Right cardiac atrium (tissue), 5 donors: Measurements from ENCODE around the gene FRMD3. TPM values are rescaled to one million over a fixed set of nuclear protein-coding genes. Genes with fewer than 3 reads are reported as not detected.

Experiments used
- ATAC-seq, 2 donors: fragments of 200-7000 bp; cut with Tn5 transposase; one replicate each; pipeline versions ENCODE4 v1.8.0 to v1.9.1; 2020; ENCODE audit warnings: moderate library complexity in 2 of 2, mild to moderate bottlenecking in 1 of 2
- DNase-seq, 3 donors: peaks; one replicate each; pipeline ENCODE4 v3.0.0-alpha.2; 2020
- H3K27ac ChIP-seq: one replicate; pipeline ENCODE4 v1.5.1; 2013; ENCODE audit warnings: mild to moderate bottlenecking, low read length, control low read depth, moderate library complexity
- H3K27me3 ChIP-seq: one replicate; pipeline ENCODE4 v1.6.1; 2013; ENCODE audit not compliant: control insufficient read depth, insufficient read depth
- H3K4me1 ChIP-seq: one replicate; pipeline ENCODE4 v1.6.1; 2013; ENCODE audit warnings: low read length; ENCODE audit not compliant: control insufficient read depth, insufficient read depth
- H3K4me3 ChIP-seq: one replicate; pipeline ENCODE4 v1.5.1; 2013; ENCODE audit warnings: low read length, control low read depth
- H3K9me3 ChIP-seq: one replicate; pipeline ENCODE4 v1.6.1; 2013; ENCODE audit warnings: low read length; ENCODE audit not compliant: control insufficient read depth
- whole genome bisulfite sequencing: extraction: QIAGEN DNeasy Blood & Tissue Kit; methylation state at CpG from one replicate; pipeline ENCODE4 v1.1.7; 2013; 5-methylcytosine and 5-hydroxymethylcytosine counted together
- intact Hi-C, 4 donors: fragments of 100-400 bp; cut with DNase I; formaldehyde crosslinking; loops; one replicate each; pipeline versions ENCODE4 v1.11.0 to v1.14.0; 2022 to 2023
- polyA plus RNA-seq: library from polyadenylated mRNA; stranded (reverse); fragments of 200-250 nt; gene quantifications from one replicate; pipeline ENCODE4 v1.2.3, GENCODE V29; 2013
- total RNA-seq, 4 donors: library from RNA; stranded (reverse); fragmentation: NEBNext Ultra II Directional; extraction: Animal tissue kit (Norgen Biotek cat#: 25700); gene quantifications; one replicate each; pipeline ENCODE4 v1.2.1, GENCODE V29; 2021
- donor health status: healthy with polysubstance abuse.
- donor health status: DM: no; HTN: yes; CAD: no.
- donor health status: DM: no; HTN: no; CAD: no.
- donor health status: DM: no; HTN: yes; CAD: no; lungs with severe emphysema.
- donor health status: DM: yes; HTN: yes; CAD: no.

Gene FRMD3
- total and polyA plus RNA-seq, 5 donors = 34.3 to 75.1 (median 65.7) TPM

- Histone ChIP-seq H3K9me3 (no peaks in the 10 kb centered on the region), H3K4me1 (no peaks in the 10 kb centered on the region), H3K27me3 (no peaks in the 10 kb centered on the region), H3K4me3 (no peak overlapping the region), H3K27ac (no peak overlapping the region)
- no peak for ATAC-seq
- no peak for DNase-seq
- WGBS = 88% methylated on average over 2 of the region's 2 CpGs
- intact Hi-C loops = no loop called here
These were observed 82.0 kb downstream of the FRMD3 start for GRCh38 chr9:83456226-83456625.

- no peak overlapping the region for H3K27ac ChIP-seq
- H3K9me3 ChIP-seq = no peaks in the 10 kb centered on the region
- ATAC-seq (no peak), DNase-seq (no peak)
- H3K4me3 ChIP-seq = no peak overlapping the region
- intact Hi-C loops = no loop called here
- no peaks in the 10 kb centered on the region for H3K4me1 ChIP-seq
- H3K27me3 ChIP-seq = no peaks in the 10 kb centered on the region
These were observed 84.1 kb downstream of the FRMD3 start for GRCh38 chr9:83454076-83454475.

- no peak for DNase-seq
- H3K4me1 ChIP-seq = no peaks in the 10 kb centered on the region
- 72% methylated on average over 4 of the region's 4 CpGs for WGBS
- no peak overlapping the region for H3K4me3 ChIP-seq
- intact Hi-C loops = no loop called here
- ATAC-seq = no peak
- no peaks in the 10 kb centered on the region for H3K9me3 ChIP-seq
- H3K27ac ChIP-seq = no peak overlapping the region
- no peaks in the 10 kb centered on the region for H3K27me3 ChIP-seq
These were observed 86.9 kb downstream of the FRMD3 start for GRCh38 chr9:83451308-83451707.

- 79% methylated on average over 6 of the region's 6 CpGs for WGBS
- H3K27ac ChIP-seq = no peak overlapping the region
These were observed 88.2 kb downstream of the FRMD3 start for GRCh38 chr9:83449983-83450382.

GRCh38 chr9:83449166-83449565 is 89.0 kb downstream of the FRMD3 start:
- Histone ChIP-seq H3K4me1 (no peaks in the 10 kb centered on the region), H3K4me3 (no peak overlapping the region), H3K27me3 (no peaks in the 10 kb centered on the region), H3K9me3 (no peaks in the 10 kb centered on the region), H3K27ac (no peak overlapping the region)
- intact Hi-C loops = no loop called here
- DNase-seq (peak in 2 of 3 donors; percentile 58 to 59), ATAC-seq (peak; percentile 48 to 54)
- 65% methylated on average over 5 of the region's 5 CpGs for WGBS

More at GRCh38 chr9:83449983-83450382, 88.2 kb downstream of the FRMD3 start:
- ATAC-seq (no peak), DNase-seq (no peak)
- intact Hi-C loops = no loop called here
- H3K4me1 ChIP-seq = no peaks in the 10 kb centered on the region
- no peak overlapping the region for H3K4me3 ChIP-seq
- no peaks in the 10 kb centered on the region for H3K27me3 ChIP-seq
- no peaks in the 10 kb centered on the region for H3K9me3 ChIP-seq

- 80% methylated on average over 5 of the region's 5 CpGs for WGBS
- H3K9me3 ChIP-seq = no peaks in the 10 kb centered on the region
- H3K27me3 ChIP-seq = no peaks in the 10 kb centered on the region
- ATAC-seq = no peak
- no peak for DNase-seq
- no peaks in the 10 kb centered on the region for H3K4me1 ChIP-seq
- H3K4me3 ChIP-seq = no peak overlapping the region
- intact Hi-C loops = no loop called here
- peak overlapping the region; percentile 21 for H3K27ac ChIP-seq
These were observed 89.6 kb downstream of the FRMD3 start for GRCh38 chr9:83448626-83449025.

GRCh38 chr9:83447351-83447750 is 90.8 kb downstream of the FRMD3 start:
- H3K27ac ChIP-seq = no peak overlapping the region
- no peaks in the 10 kb centered on the region for H3K27me3 ChIP-seq
- H3K4me3 ChIP-seq = no peak overlapping the region
- intact Hi-C loops = no loop called here
- WGBS = 89% methylated on average over 8 of the region's 8 CpGs
- DNase-seq (peak in 1 of 3 donors; percentile 43), ATAC-seq (no peak)
- H3K4me1 ChIP-seq = no peaks in the 10 kb centered on the region
- H3K9me3 ChIP-seq = no peaks in the 10 kb centered on the region

- Histone ChIP-seq H3K27ac (no peak overlapping the region), H3K9me3 (no peaks in the 10 kb centered on the region), H3K4me1 (peaks cover 1% of the 10 kb centered on the region), H3K4me3 (no peak overlapping the region), H3K27me3 (no peaks in the 10 kb centered on the region)
- 73% methylated on average over 6 of the region's 6 CpGs for WGBS
- no peak for ATAC-seq
- peak in 1 of 3 donors; percentile 55 for DNase-seq
- intact Hi-C loops = no loop called here
These were observed 92.4 kb downstream of the FRMD3 start for GRCh38 chr9:83445703-83446265.

- DNase-seq (peak; percentile 73 to 92 (median 91)), ATAC-seq (peak; percentile 90 to 91)
- H3K27me3 ChIP-seq = no peaks in the 10 kb centered on the region
- intact Hi-C loops = no loop called here
- H3K4me1 ChIP-seq = peaks cover 4% of the 10 kb centered on the region
- no peak overlapping the region for H3K27ac ChIP-seq
- WGBS = 41% methylated on average over 4 of the region's 4 CpGs
- H3K4me3 ChIP-seq = no peak overlapping the region
- no peaks in the 10 kb centered on the region for H3K9me3 ChIP-seq
These were observed 94.1 kb downstream of the FRMD3 start for GRCh38 chr9:83444110-83444509.

GRCh38 chr9:83441390-83441789 is 96.8 kb downstream of the FRMD3 start:
- H3K4me3 ChIP-seq = no peak overlapping the region
- DNase-seq (peak in 1 of 3 donors; percentile 51), ATAC-seq (no peak)
- intact Hi-C loops = no loop called here
- H3K9me3 ChIP-seq = no peaks in the 10 kb centered on the region
- peaks cover 4% of the 10 kb centered on the region for H3K4me1 ChIP-seq
- H3K27me3 ChIP-seq = no peaks in the 10 kb centered on the region
- 57% methylated on average over 3 of the region's 3 CpGs for WGBS
- no peak overlapping the region for H3K27ac ChIP-seq

GRCh38 chr9:83440641-83441040 is 97.6 kb downstream of the FRMD3 start:
- DNase-seq = no peak
- ATAC-seq = peak in 1 of 2 donors; percentile 17
- Histone ChIP-seq H3K27ac (no peak overlapping the region), H3K27me3 (no peaks in the 10 kb centered on the region), H3K4me1 (peaks cover 4% of the 10 kb centered on the region), H3K9me3 (no peaks in the 10 kb centered on the region), H3K4me3 (no peak overlapping the region)
- intact Hi-C loops = no loop called here
- 72% methylated on average over 5 of the region's 5 CpGs for WGBS

- 84% methylated on average over 4 of the region's 4 CpGs for WGBS
- DNase-seq = no peak
- no peak overlapping the region for H3K27ac ChIP-seq
- H3K27me3 ChIP-seq = no peaks in the 10 kb centered on the region
- no peaks in the 10 kb centered on the region for H3K9me3 ChIP-seq
- intact Hi-C loops = no loop called here
- H3K4me3 ChIP-seq = no peak overlapping the region
- peaks cover 11% of the 10 kb centered on the region for H3K4me1 ChIP-seq
- ATAC-seq = no peak
These were observed 102.9 kb downstream of the FRMD3 start for GRCh38 chr9:83435301-83435700.
